Neural progenitor cell (in vitro differentiated cells): ENCODE data around the gene TRIM50. TPM values are rescaled to one million over a fixed set of nuclear protein-coding genes. Genes with fewer than 3 reads are reported as not detected.
A peak's percentile ranks its signal among the peaks of the same experiment; 100 is the strongest.
"Not testable (repeated sequence)": the region's sequence is repeated elsewhere in the genome, so short reads cannot be mapped to it uniquely, and the experiment has no call there.

Experiments
- DNase-seq: peaks from one replicate; pipeline ENCODE4 v3.0.0-alpha.2; 2016; ENCODE audit warnings: low spot score
- H2AFZ ChIP-seq: fragments of 200-600 bp; sonication (generic); replicated peaks from 2 replicates; pipeline ENCODE4 v1.6.1; 2016; ENCODE audit warnings: antibody characterized with exemption
- H3F3A ChIP-seq: fragments of 200-600 bp; sonication (generic); 2 replicates; pipeline ENCODE4 v1.6.1; 2016; ENCODE audit warnings: antibody characterized with exemption, low read depth
- H3K27ac ChIP-seq: fragments of 200-600 bp; sonication (generic); 2 replicates; pipeline ENCODE4 v1.5.1; 2016; ENCODE audit warnings: mild to moderate bottlenecking
- H3K27me3 ChIP-seq: fragments of 200-600 bp; sonication (generic); 2 replicates; pipeline ENCODE4 v1.6.1; 2016; ENCODE audit warnings: mild to moderate bottlenecking, moderate library complexity
- H3K36me3 ChIP-seq: fragments of 200-600 bp; sonication (generic); 2 replicates; pipeline ENCODE4 v1.5.1; 2016
- H3K4me1 ChIP-seq: fragments of 200-600 bp; sonication (generic); 2 replicates; pipeline ENCODE4 v1.6.1; 2016; ENCODE audit warnings: mixed run types
- H3K4me2 ChIP-seq: fragments of 200-600 bp; sonication (generic); 2 replicates; pipeline ENCODE4 v1.6.1; 2016
- H3K4me3 ChIP-seq: fragments of 200-600 bp; sonication (generic); 2 replicates; pipeline ENCODE4 v1.5.1; 2016
- H3K79me2 ChIP-seq: fragments of 200-600 bp; sonication (generic); 2 replicates; pipeline ENCODE4 v1.6.1; 2016; ENCODE audit warnings: low read depth
- H3K9ac ChIP-seq: fragments of 200-600 bp; sonication (generic); 2 replicates; pipeline ENCODE4 v1.6.1; 2016
- H3K9me3 ChIP-seq: fragments of 200-600 bp; sonication (generic); 2 replicates; pipeline ENCODE4 v1.5.1; 2016; ENCODE audit warnings: low read depth
- H4K20me1 ChIP-seq: fragments of 200-600 bp; sonication (generic); 2 replicates; pipeline ENCODE4 v1.6.1; 2016; ENCODE audit warnings: low read depth
- H3K27ac Mint-ChIP-seq: 3 replicates; pipeline ENCODE4 v1.8.0; 2021; ENCODE audit warnings: mixed read lengths
- H3K27me3 Mint-ChIP-seq: 2 replicates; pipeline ENCODE4 v1.8.0; 2022; ENCODE audit warnings: low read depth, mild to moderate bottlenecking, inconsistent platforms, moderate library complexity, mixed read lengths; ENCODE audit not compliant: insufficient read depth
- H3K36me3 Mint-ChIP-seq: 3 replicates; pipeline ENCODE4 v1.8.0; 2021; ENCODE audit warnings: mixed read lengths
- H3K4me1 Mint-ChIP-seq: 3 replicates; pipeline ENCODE4 v1.8.0; 2021; ENCODE audit warnings: mixed read lengths
- H3K4me3 Mint-ChIP-seq: 3 replicates; pipeline ENCODE4 v1.8.0; 2021; ENCODE audit warnings: mild to moderate bottlenecking, moderate library complexity, mixed read lengths
- H3K9me3 Mint-ChIP-seq: 3 replicates; pipeline ENCODE4 v1.8.0; 2020; ENCODE audit warnings: mixed read lengths
- EZH2 ChIP-seq: fragments of 200-600 bp; sonication (generic); IDR thresholded peaks from 2 replicates; pipeline ENCODE4 v1.6.1; 2017; ENCODE audit warnings: antibody characterized with exemption, mild to moderate bottlenecking, moderate library complexity
- EZH2phosphoT487 ChIP-seq: fragments of 200-600 bp; sonication (generic); IDR thresholded peaks from 2 replicates; pipeline ENCODE4 v1.6.1; 2017; ENCODE audit warnings: antibody characterized with exemption
- total RNA-seq: library from RNA; depleted of rRNA; stranded (reverse); fragments of >200 nt; gene quantifications from 2 replicates; pipeline ENCODE4 v1.2.3, GENCODE V29; 2015; ENCODE audit warnings: low replicate concordance
- TF ChIP-seq, protein P1 (sequence below): fragments of 200-600 bp; sonication (generic); IDR thresholded peaks from 2 replicates; pipeline ENCODE4 v1.5.1; 2017; ENCODE audit warnings: antibody characterized with exemption, mild to moderate bottlenecking

The TRIM50 gene
- total RNA-seq, 1 donor from 2014 or later: not detected

GRCh38 chr7:73303546-73303945, 24.3 kb downstream of the TRIM50 start:
- no peak overlapping the region for H2AFZ ChIP-seq
- H3K4me1 ChIP-seq: peaks cover 6% of the 10 kb centered on the region
- DNase-seq: no peak
- H3K36me3 Mint-ChIP-seq: peaks cover 2% of the 10 kb centered on the region
- no peaks in the 10 kb centered on the region for H4K20me1 ChIP-seq
- peaks cover 11% of the 10 kb centered on the region for H3K4me1 Mint-ChIP-seq
- H3K9ac ChIP-seq: no peak overlapping the region
- no peaks in the 10 kb centered on the region for H3K36me3 ChIP-seq
- H3K79me2 ChIP-seq: peaks cover 19% of the 10 kb centered on the region
- no peak overlapping the region for H3K27ac ChIP-seq
- H3K9me3 Mint-ChIP-seq: no peaks in the 10 kb centered on the region
- H3K27me3 ChIP-seq: no peaks in the 10 kb centered on the region
- TF ChIP-seq, protein P1, sequence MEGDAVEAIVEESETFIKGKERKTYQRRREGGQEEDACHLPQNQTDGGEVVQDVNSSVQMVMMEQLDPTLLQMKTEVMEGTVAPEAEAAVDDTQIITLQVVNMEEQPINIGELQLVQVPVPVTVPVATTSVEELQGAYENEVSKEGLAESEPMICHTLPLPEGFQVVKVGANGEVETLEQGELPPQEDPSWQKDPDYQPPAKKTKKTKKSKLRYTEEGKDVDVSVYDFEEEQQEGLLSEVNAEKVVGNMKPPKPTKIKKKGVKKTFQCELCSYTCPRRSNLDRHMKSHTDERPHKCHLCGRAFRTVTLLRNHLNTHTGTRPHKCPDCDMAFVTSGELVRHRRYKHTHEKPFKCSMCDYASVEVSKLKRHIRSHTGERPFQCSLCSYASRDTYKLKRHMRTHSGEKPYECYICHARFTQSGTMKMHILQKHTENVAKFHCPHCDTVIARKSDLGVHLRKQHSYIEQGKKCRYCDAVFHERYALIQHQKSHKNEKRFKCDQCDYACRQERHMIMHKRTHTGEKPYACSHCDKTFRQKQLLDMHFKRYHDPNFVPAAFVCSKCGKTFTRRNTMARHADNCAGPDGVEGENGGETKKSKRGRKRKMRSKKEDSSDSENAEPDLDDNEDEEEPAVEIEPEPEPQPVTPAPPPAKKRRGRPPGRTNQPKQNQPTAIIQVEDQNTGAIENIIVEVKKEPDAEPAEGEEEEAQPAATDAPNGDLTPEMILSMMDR: no peak
- no peak for TF ChIP-seq EZH2phosphoT487
- TF ChIP-seq EZH2: no peak
- peaks cover 2% of the 10 kb centered on the region for H3K27me3 Mint-ChIP-seq
- H3K9me3 ChIP-seq: no peaks in the 10 kb centered on the region
- H3K4me3 Mint-ChIP-seq: no peak overlapping the region
- H3K4me2 ChIP-seq: no peak overlapping the region
- H3K27ac Mint-ChIP-seq: no peak overlapping the region
- no peaks in the 10 kb centered on the region for H3F3A ChIP-seq
- H3K4me3 ChIP-seq: no peak overlapping the region

DNA sequence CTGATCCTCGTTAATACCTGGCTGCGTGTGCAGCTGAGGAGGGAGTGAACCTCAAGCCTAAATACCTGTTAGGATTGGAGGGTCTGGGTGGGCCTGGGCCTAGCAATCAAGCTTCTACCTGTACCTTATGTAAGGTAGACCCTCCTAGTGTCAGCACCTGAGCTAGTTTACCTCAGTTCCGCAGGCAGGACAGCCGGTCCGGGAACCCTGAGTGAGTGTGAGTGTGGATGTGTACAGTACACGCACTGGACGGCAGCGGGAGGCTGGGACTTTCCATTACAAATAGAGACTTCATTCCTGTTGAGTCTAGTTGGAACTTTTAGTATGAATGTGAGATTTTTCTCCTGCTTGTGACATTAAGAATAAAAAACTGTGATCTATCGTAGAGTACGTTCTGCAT, 25.0 kb downstream of the TRIM50 start:
- not testable (repeated sequence) for H3K36me3 ChIP-seq, H3F3A ChIP-seq, H3K9me3 ChIP-seq, H3K4me2 ChIP-seq, H4K20me1 ChIP-seq, H3K4me1 ChIP-seq, H3K9ac ChIP-seq, H3K4me3 ChIP-seq, H3K4me3 Mint-ChIP-seq, H3K36me3 Mint-ChIP-seq, H3K27me3 Mint-ChIP-seq, H2AFZ ChIP-seq, DNase-seq, H3K9me3 Mint-ChIP-seq, H3K27ac ChIP-seq, H3K27ac Mint-ChIP-seq, H3K4me1 Mint-ChIP-seq, H3K27me3 ChIP-seq
- H3K79me2 ChIP-seq: peaks cover 14% of the 10 kb centered on the region

DNA sequence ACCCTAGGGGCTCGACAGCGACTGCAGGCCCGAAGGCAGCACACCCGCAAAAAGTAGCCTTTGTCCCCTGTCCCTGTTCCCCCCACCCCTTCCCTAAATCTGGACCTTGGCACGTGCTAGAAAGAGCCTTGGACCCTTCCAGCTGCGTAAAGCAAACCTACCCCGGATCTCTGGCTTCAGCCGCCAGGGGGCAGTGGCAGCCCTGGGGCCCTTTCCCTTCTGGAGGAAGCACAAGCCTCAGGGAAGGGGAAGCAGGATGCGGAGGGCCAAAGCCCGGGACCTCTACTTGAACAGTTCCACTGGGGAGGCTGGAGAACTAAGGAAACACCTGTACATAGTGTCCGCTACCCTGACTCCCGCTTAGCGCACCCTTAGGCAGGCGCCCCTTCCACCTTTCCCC, 26.8 kb downstream of the TRIM50 start:
- H3K4me3 ChIP-seq, H2AFZ ChIP-seq, H4K20me1 ChIP-seq, H3K27me3 ChIP-seq, H3K9me3 Mint-ChIP-seq, H3K4me1 Mint-ChIP-seq, H3K36me3 ChIP-seq, H3K27ac Mint-ChIP-seq, H3K4me1 ChIP-seq, H3F3A ChIP-seq, H3K9me3 ChIP-seq, H3K9ac ChIP-seq, H3K27ac ChIP-seq, H3K27me3 Mint-ChIP-seq, H3K4me2 ChIP-seq, H3K79me2 ChIP-seq, DNase-seq, H3K4me3 Mint-ChIP-seq, H3K36me3 Mint-ChIP-seq: not testable (repeated sequence)
- TF ChIP-seq, protein P1: peak; percentile 33

DNA sequence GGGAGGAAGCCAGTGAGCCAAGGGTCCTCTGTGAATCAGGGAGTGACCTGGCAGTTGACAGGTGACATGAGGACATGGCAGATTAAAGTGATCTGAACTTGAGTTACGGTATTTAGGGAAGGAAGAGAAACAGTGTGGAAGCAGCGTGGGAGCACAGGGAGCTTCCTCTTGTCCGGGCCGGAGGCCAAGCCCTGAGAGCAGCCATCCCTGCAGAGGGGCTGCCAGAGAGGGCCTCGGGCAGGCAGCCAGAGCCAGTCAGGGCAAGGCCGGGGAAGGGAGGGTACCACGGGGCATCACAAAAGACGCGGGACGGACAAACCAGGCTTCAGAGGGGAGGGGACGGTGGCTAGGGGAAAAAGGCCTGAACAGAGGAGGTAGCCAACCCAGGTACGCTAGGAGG, 28.1 kb downstream of the TRIM50 start:
- not testable (repeated sequence) for H3K36me3 ChIP-seq, H3K27ac Mint-ChIP-seq, H3K9me3 Mint-ChIP-seq, H3F3A ChIP-seq, H4K20me1 ChIP-seq, H3K36me3 Mint-ChIP-seq, H3K27me3 Mint-ChIP-seq, H3K9ac ChIP-seq, H3K4me3 Mint-ChIP-seq, H3K4me3 ChIP-seq, H3K9me3 ChIP-seq, DNase-seq, H3K27me3 ChIP-seq, H2AFZ ChIP-seq, H3K4me1 Mint-ChIP-seq, H3K79me2 ChIP-seq, H3K4me1 ChIP-seq, H3K4me2 ChIP-seq, H3K27ac ChIP-seq

- H2AFZ ChIP-seq, H3K27me3 Mint-ChIP-seq: not testable (repeated sequence)
Measured at GRCh38 chr7:73297706-73298105, 30.2 kb downstream of the TRIM50 start.

GRCh38 chr7:73297235-73297634, 30.6 kb downstream of the TRIM50 start:
- not testable (repeated sequence) for H3K4me3 ChIP-seq, H3K4me2 ChIP-seq, H3K9me3 ChIP-seq, H3K9me3 Mint-ChIP-seq, H3K79me2 ChIP-seq, H3K9ac ChIP-seq, H3K27me3 Mint-ChIP-seq, H3F3A ChIP-seq, H2AFZ ChIP-seq, H3K36me3 Mint-ChIP-seq, H3K27me3 ChIP-seq, H3K36me3 ChIP-seq, DNase-seq, H3K27ac Mint-ChIP-seq, H3K4me3 Mint-ChIP-seq, H3K27ac ChIP-seq, H3K4me1 ChIP-seq, H4K20me1 ChIP-seq, H3K4me1 Mint-ChIP-seq

More at GRCh38 chr7:73297706-73298105, 30.2 kb downstream of the TRIM50 start:
- not testable (repeated sequence) for H3K9me3 Mint-ChIP-seq, H3K36me3 Mint-ChIP-seq, H3K36me3 ChIP-seq, DNase-seq, H3K4me2 ChIP-seq, H3K4me1 Mint-ChIP-seq, H3K27ac Mint-ChIP-seq, H3K4me3 Mint-ChIP-seq, H3K27ac ChIP-seq, H3K27me3 ChIP-seq, H3K9me3 ChIP-seq, H3K4me1 ChIP-seq, H3K79me2 ChIP-seq, H3K4me3 ChIP-seq, H3F3A ChIP-seq, H3K9ac ChIP-seq, H4K20me1 ChIP-seq

- not testable (repeated sequence) for H3K9ac ChIP-seq, H3K27me3 Mint-ChIP-seq, H3K27ac ChIP-seq, H3K36me3 Mint-ChIP-seq, H3K27ac Mint-ChIP-seq, H3K4me1 ChIP-seq, H3F3A ChIP-seq, H3K9me3 Mint-ChIP-seq, H3K4me2 ChIP-seq, H3K9me3 ChIP-seq, H3K27me3 ChIP-seq, H4K20me1 ChIP-seq, DNase-seq, H3K4me3 ChIP-seq, H2AFZ ChIP-seq, H3K4me3 Mint-ChIP-seq, H3K36me3 ChIP-seq, H3K4me1 Mint-ChIP-seq, H3K79me2 ChIP-seq
Measured at GRCh38 chr7:73277210-73277609, 50.7 kb downstream of the TRIM50 start.
